HL-60 (cell line): ENCODE data around the gene ACTL10.
"Not testable (repeated sequence)": the region's sequence is repeated elsewhere in the genome, so short reads cannot be mapped to it uniquely, and the experiment has no call there.

Source experiments
- GABPA ChIP-seq: IDR thresholded peaks from 2 replicates; pipeline ENCODE4 v1.6.1; 2012; ENCODE audit warnings: low read depth
- TF ChIP-seq, protein P1 (sequence below): IDR thresholded peaks from one replicate; pipeline ENCODE4 v1.5.1; 2011; ENCODE audit warnings: low read length, control low read depth, inconsistent platforms; ENCODE audit not compliant: insufficient read depth

DNA sequence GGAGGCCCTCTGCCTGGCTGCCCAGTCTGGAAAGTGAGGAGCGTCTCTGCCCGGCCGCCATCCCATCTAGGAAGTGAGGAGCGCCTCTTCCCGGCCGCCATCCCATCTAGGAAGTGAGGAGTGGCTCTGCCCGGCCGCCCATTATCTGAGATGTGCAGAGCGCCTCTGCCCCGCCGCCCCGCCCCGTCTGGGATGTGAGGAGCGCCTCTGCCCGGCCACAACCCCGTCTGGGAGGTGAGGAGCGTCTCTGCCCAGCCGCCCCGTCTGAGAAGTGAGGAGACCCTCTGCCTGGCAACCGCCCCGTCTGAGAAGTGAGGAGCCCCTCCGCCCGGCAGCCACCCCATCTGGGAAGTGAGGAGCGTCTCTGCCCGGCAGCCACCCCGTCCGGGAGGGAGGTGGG lies 32.2 kb downstream of the ACTL10 start:
- TF ChIP-seq, protein P1, sequence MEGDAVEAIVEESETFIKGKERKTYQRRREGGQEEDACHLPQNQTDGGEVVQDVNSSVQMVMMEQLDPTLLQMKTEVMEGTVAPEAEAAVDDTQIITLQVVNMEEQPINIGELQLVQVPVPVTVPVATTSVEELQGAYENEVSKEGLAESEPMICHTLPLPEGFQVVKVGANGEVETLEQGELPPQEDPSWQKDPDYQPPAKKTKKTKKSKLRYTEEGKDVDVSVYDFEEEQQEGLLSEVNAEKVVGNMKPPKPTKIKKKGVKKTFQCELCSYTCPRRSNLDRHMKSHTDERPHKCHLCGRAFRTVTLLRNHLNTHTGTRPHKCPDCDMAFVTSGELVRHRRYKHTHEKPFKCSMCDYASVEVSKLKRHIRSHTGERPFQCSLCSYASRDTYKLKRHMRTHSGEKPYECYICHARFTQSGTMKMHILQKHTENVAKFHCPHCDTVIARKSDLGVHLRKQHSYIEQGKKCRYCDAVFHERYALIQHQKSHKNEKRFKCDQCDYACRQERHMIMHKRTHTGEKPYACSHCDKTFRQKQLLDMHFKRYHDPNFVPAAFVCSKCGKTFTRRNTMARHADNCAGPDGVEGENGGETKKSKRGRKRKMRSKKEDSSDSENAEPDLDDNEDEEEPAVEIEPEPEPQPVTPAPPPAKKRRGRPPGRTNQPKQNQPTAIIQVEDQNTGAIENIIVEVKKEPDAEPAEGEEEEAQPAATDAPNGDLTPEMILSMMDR, result not testable (repeated sequence)
- TF ChIP-seq GABPA, result not testable (repeated sequence)
